Panc1 (cell line): ENCODE measurements around the gene AHRR.
"Not testable (repeated sequence)": the region's sequence is repeated elsewhere in the genome, so short reads cannot be mapped to it uniquely, and the experiment has no call there.

Experiments
- CTCF ChIP-seq: fragments of 450-650 bp; IDR thresholded peaks from 2 replicates; pipeline ENCODE4 v1.5.1; 2017; ENCODE audit warnings: mild to moderate bottlenecking
- REST ChIP-seq, 2 experiments: IDR thresholded peaks; 2 replicates each; pipeline ENCODE4 v1.6.1; 2011 to 2012; ENCODE audit warnings: low read depth in 2 of 2, control low read depth in 1 of 2, low read length in 1 of 2, mild to moderate bottlenecking in 1 of 2, moderate library complexity in 1 of 2; ENCODE audit not compliant: insufficient read depth in 1 of 2
- SIN3A ChIP-seq: IDR thresholded peaks from 2 replicates; pipeline ENCODE4 v1.6.1; 2012; ENCODE audit warnings: low read depth, mild to moderate bottlenecking, low read length, moderate library complexity, borderline replicate concordance; ENCODE audit not compliant: insufficient read depth

- not testable (repeated sequence) for TF ChIP-seq CTCF; SIN3A; REST (IDR thresholded peaks at IDR 0.05; ENCODE audit: insufficient read depth in 1 of 2, low read depth in 2 of 2, low read length in 1 of 2)
Measured at GRCh38 chr5:486597-486996, 165.1 kb downstream of the AHRR start.
